Hepatocyte (in vitro differentiated cells): ENCODE measurements around the gene KRT35.

ENCODE experiments used
- CTCF ChIP-seq: fragments of 200-600 bp; sonication (generic); IDR thresholded peaks from 2 replicates; pipeline ENCODE4 v1.5.1; 2016; ENCODE audit warnings: antibody characterized with exemption, mild to moderate bottlenecking; ENCODE audit not compliant: poor library complexity
- EZH2 ChIP-seq: fragments of 200-600 bp; sonication (generic); IDR thresholded peaks from 2 replicates; pipeline ENCODE4 v1.6.1; 2016; ENCODE audit warnings: antibody characterized with exemption, mild to moderate bottlenecking, borderline replicate concordance

- no peak for TF ChIP-seq CTCF
- TF ChIP-seq EZH2: no peak
These were observed 46.4 kb upstream of the KRT35 start for GRCh38 chr17:41527063-41528023.
